LNCaP clone FGC (cell line): ENCODE data around the gene CEBPB.

Experiments
- DNase-seq: peaks from one replicate; pipeline ENCODE4 v3.0.0-alpha.2; 2011; ENCODE audit warnings: low read depth
- H3K4me3 ChIP-seq: 2 replicates; pipeline ENCODE4 v1.5.1; 2011; ENCODE audit warnings: mild to moderate bottlenecking, low read depth, low read length, control low read depth
- TF ChIP-seq, protein P1 (sequence below): IDR thresholded peaks from 2 replicates; pipeline ENCODE4 v1.5.1; 2012; ENCODE audit warnings: mild to moderate bottlenecking; ENCODE audit not compliant: control insufficient read depth, insufficient read depth; ENCODE audit errors: extremely low read depth

CEBPB gene

DNA sequence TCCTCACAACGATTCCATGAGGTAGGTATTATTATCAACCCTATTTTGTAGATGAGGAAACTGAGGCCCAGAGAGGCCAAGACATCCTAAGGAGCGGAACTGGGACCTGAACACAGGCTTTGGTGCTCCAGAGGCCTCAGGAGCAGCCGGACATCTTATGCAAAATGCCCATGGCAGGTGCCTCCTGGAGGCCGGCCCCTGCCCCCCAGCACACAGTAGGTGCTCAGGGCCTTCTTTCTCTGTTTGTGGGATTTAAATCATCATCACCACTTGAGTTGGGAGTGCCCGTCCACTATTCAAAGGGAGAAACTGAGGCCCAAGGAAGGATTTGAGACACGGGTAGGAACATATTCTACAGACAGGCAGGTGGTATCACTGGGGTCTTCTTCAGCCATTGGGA is 41.2 kb downstream of the CEBPB start:
- no peak for DNase-seq
- no peak overlapping the region for H3K4me3 ChIP-seq
- TF ChIP-seq, protein P1, sequence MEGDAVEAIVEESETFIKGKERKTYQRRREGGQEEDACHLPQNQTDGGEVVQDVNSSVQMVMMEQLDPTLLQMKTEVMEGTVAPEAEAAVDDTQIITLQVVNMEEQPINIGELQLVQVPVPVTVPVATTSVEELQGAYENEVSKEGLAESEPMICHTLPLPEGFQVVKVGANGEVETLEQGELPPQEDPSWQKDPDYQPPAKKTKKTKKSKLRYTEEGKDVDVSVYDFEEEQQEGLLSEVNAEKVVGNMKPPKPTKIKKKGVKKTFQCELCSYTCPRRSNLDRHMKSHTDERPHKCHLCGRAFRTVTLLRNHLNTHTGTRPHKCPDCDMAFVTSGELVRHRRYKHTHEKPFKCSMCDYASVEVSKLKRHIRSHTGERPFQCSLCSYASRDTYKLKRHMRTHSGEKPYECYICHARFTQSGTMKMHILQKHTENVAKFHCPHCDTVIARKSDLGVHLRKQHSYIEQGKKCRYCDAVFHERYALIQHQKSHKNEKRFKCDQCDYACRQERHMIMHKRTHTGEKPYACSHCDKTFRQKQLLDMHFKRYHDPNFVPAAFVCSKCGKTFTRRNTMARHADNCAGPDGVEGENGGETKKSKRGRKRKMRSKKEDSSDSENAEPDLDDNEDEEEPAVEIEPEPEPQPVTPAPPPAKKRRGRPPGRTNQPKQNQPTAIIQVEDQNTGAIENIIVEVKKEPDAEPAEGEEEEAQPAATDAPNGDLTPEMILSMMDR: no peak

DNA sequence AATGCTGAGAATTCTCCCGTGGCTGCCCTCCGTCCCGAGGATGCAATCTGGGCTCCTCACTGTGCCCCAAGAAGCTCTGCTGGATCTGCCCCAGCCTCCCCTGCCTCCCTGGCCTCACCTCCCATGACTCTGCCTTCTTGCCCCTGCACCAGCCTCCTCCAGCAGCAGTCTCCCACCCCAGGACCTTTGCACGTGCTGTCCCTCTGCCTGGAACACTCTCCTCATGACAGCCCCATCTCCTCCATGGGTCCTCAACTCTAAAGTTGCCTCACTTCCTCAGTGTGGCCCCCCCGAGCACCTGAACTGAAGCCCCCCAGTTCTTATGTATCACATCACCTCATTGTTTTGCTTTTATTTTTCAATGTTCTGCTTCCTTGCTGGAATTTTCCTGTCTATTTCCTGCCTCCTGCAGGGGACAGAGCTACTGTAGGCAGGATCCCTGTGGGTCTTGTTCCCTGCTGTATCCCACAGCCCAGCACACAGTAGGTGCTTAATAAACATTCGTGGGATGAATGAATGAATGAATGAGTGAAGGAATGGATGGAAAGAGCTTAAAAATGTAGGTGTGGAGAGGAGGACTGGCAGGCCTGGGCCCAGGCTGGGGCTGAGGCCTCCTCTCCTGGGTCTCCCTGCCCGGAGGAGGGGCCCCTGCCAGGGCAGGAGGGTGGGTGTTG is 42.2 kb downstream of the CEBPB start:
- TF ChIP-seq, protein P1: no peak
- no peak overlapping the region for H3K4me3 ChIP-seq

GRCh38 chr20:50233325-50234212 is 42.9 kb downstream of the CEBPB start:
- H3K4me3 ChIP-seq: no peak overlapping the region
- no peak for DNase-seq
- TF ChIP-seq, protein P1: no peak

More for the DNA sequence above, 42.2 kb downstream of the CEBPB start:
- DNase-seq: no peak

- DNase-seq: no peak
- TF ChIP-seq, protein P1: no peak
- no peak overlapping the region for H3K4me3 ChIP-seq
Measured at GRCh38 chr20:50234288-50234687, 43.7 kb downstream of the CEBPB start.

DNA sequence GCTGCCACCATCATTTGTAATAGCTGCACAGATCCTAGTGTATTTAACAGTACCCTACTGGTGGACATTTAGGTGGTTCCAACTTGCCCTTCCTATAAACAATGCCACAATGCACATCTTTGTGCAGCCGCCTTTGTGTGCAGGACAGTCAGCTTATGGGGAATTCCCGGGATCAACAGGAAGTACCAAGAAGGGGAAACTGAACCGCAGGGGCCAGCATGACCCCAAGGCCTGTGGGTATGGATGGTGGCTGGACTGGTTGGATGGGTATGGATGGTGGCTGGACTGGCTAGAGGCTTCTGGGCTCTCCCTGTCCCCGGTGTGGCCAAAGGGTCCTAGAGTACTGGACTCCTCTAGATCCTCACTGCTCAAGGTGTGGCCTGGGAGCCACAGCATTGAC is 46.7 kb downstream of the CEBPB start:
- no peak overlapping the region for H3K4me3 ChIP-seq
- TF ChIP-seq, protein P1: no peak
- no peak for DNase-seq

GRCh38 chr20:50238081-50238800 is 47.6 kb downstream of the CEBPB start:
- no peak for DNase-seq
- no peak overlapping the region for H3K4me3 ChIP-seq
- TF ChIP-seq, protein P1: no peak
